PC-3 (cell line): ENCODE data around the gene ZNF799.

Source experiments
- EZH2 ChIP-seq: fragments of 300-600 bp; sonication (generic); IDR thresholded peaks from one replicate; pipeline ENCODE4 v1.6.1; 2017; ENCODE audit warnings: antibody characterized with exemption, mild to moderate bottlenecking, low read length; ENCODE audit not compliant: unreplicated experiment
- TF ChIP-seq, protein P1 (sequence below): fragments of 300-600 bp; sonication (generic); conservative IDR thresholded peaks from 2 replicates; pipeline ENCODE4 v1.5.1; 2017; ENCODE audit warnings: antibody characterized with exemption, low read depth, mild to moderate bottlenecking, low read length

DNA sequence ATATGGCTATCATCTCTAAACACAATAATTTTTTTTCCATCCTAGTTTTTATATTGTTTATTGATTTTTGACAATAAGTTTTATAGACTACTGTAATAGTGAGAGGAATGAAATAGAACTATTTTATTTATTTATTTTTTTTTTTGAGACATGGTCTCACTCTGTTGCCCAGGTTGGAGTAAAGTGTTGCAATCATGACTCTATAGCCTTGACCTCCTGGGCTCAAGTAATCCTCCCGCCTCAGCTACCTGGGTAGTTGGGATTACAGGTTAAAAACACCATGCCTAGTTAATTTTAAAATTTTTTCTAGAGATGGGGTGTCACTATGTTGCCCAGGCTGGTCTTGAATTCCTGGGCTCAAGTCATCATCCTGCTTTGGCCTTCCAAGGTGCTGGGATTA lies 27.0 kb downstream of the ZNF799 start:
- TF ChIP-seq, protein P1, sequence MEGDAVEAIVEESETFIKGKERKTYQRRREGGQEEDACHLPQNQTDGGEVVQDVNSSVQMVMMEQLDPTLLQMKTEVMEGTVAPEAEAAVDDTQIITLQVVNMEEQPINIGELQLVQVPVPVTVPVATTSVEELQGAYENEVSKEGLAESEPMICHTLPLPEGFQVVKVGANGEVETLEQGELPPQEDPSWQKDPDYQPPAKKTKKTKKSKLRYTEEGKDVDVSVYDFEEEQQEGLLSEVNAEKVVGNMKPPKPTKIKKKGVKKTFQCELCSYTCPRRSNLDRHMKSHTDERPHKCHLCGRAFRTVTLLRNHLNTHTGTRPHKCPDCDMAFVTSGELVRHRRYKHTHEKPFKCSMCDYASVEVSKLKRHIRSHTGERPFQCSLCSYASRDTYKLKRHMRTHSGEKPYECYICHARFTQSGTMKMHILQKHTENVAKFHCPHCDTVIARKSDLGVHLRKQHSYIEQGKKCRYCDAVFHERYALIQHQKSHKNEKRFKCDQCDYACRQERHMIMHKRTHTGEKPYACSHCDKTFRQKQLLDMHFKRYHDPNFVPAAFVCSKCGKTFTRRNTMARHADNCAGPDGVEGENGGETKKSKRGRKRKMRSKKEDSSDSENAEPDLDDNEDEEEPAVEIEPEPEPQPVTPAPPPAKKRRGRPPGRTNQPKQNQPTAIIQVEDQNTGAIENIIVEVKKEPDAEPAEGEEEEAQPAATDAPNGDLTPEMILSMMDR, result no peak
- TF ChIP-seq EZH2, result no peak
